ENCODE data around the gene DENND1A. TPM values are rescaled to one million over a fixed set of nuclear protein-coding genes. Genes with fewer than 3 reads are reported as not detected.

Gene DENND1A
- total and polyA plus RNA-seq, 2 experiments from 2014 or later = 13.1 to 28.7 TPM

- Mint-ChIP-seq H3K4me1 (peaks cover 31% of the 10 kb centered on the region), H3K27me3 (ENCODE audit: insufficient read depth, low read depth, poor library complexity) (peaks cover 9% of the 10 kb centered on the region), H3K4me3 (no peak overlapping the region), H3K36me3 (ENCODE audit: low read depth) (no peaks in the 10 kb centered on the region), H3K27ac (no peak overlapping the region), H3K9me3 (no peaks in the 10 kb centered on the region; the same call in 2 of the 3 replicates)
- H2AFZ ChIP-seq = no peak overlapping the region
- H3K4me1 ChIP-seq (ENCODE audit: insufficient read depth) = peaks cover 35% of the 10 kb centered on the region
- no peak overlapping the region for H3K4me3 ChIP-seq
- TF ChIP-seq EZH2 (IDR thresholded peaks at IDR 0.05; ENCODE audit: low read depth, unreplicated experiment) (no peak), POLR2AphosphoS5 (IDR thresholded peaks at IDR 0.05; ENCODE audit: low read depth) (no peak), STAT1 (IDR thresholded peaks at IDR 0.05; ENCODE audit: unreplicated experiment) (no peak), ZNF462 (CRISPR knock-in tag; IDR thresholded peaks at IDR 0.05) (no peak), CREB1 (CRISPR knock-in tag; IDR thresholded peaks at IDR 0.05; ENCODE audit: low read depth) (no peak), NANOG (IDR thresholded peaks at IDR 0.05; ENCODE audit: borderline replicate concordance) (no peak), ZNF331 (CRISPR knock-in tag; IDR thresholded peaks at IDR 0.05; ENCODE audit: low read depth) (no peak), EZH2phosphoT487 (IDR thresholded peaks at IDR 0.05; ENCODE audit: unreplicated experiment) (no peak)
- TF ChIP-seq, protein P1, sequence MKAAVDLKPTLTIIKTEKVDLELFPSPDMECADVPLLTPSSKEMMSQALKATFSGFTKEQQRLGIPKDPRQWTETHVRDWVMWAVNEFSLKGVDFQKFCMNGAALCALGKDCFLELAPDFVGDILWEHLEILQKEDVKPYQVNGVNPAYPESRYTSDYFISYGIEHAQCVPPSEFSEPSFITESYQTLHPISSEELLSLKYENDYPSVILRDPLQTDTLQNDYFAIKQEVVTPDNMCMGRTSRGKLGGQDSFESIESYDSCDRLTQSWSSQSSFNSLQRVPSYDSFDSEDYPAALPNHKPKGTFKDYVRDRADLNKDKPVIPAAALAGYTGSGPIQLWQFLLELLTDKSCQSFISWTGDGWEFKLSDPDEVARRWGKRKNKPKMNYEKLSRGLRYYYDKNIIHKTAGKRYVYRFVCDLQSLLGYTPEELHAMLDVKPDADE (IDR thresholded peaks at IDR 0.05) = no peak
- TF ChIP-seq, protein P2, sequence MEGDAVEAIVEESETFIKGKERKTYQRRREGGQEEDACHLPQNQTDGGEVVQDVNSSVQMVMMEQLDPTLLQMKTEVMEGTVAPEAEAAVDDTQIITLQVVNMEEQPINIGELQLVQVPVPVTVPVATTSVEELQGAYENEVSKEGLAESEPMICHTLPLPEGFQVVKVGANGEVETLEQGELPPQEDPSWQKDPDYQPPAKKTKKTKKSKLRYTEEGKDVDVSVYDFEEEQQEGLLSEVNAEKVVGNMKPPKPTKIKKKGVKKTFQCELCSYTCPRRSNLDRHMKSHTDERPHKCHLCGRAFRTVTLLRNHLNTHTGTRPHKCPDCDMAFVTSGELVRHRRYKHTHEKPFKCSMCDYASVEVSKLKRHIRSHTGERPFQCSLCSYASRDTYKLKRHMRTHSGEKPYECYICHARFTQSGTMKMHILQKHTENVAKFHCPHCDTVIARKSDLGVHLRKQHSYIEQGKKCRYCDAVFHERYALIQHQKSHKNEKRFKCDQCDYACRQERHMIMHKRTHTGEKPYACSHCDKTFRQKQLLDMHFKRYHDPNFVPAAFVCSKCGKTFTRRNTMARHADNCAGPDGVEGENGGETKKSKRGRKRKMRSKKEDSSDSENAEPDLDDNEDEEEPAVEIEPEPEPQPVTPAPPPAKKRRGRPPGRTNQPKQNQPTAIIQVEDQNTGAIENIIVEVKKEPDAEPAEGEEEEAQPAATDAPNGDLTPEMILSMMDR (conservative IDR thresholded peaks at IDR 0.05; ENCODE audit: low read depth in 2 of 2) = no peak
- no peaks in the 10 kb centered on the region for H3F3A ChIP-seq (replicated peaks; ENCODE audit: low read depth)
- no peak overlapping the region for H3K27ac ChIP-seq (ENCODE audit: low read depth)
- DNase-seq (ENCODE audit: low spot score) (no peak), ATAC-seq (no peak)
- peaks cover 5% of the 10 kb centered on the region; the same call in 1 of the 2 replicates for H4K20me1 ChIP-seq (replicated peaks; ENCODE audit: insufficient read depth)
- no peaks in the 10 kb centered on the region for H3K36me3 ChIP-seq (ENCODE audit: insufficient read depth)
- H3K9me2 ChIP-seq (ENCODE audit: insufficient read depth) = no peaks in the 10 kb centered on the region; the same call in 1 of the 2 replicates
- no peaks in the 10 kb centered on the region for H3K79me2 ChIP-seq (replicated peaks; ENCODE audit: insufficient read depth)
- no peak overlapping the region for H3K4me2 ChIP-seq
- H3K27me3 ChIP-seq (ENCODE audit: insufficient read depth) = no peaks in the 10 kb centered on the region
Observed at GRCh38 chr9:123478160-123478559, 451.8 kb downstream of the DENND1A start.
